H9 (cell line): ENCODE measurements around the gene FAM228B. TPM values are rescaled to one million over a fixed set of nuclear protein-coding genes. Genes with fewer than 3 reads are reported as not detected.

Experiments
- DNase-seq: peaks from one replicate; pipeline ENCODE4 v3.0.0-alpha.2; 2017
- H2AFZ ChIP-seq: one replicate; pipeline ENCODE4 v1.6.1; 2013; ENCODE audit warnings: mild to moderate bottlenecking, low read length, control low read depth, moderate library complexity
- H2AK5ac ChIP-seq: 2 replicates; pipeline ENCODE4 v1.6.1; 2013; ENCODE audit warnings: low read length, control low read depth, mixed read lengths; ENCODE audit not compliant: insufficient read length
- H2BK120ac ChIP-seq: one replicate; pipeline ENCODE4 v1.6.1; 2013; ENCODE audit warnings: low read depth, mild to moderate bottlenecking, low read length, control low read depth, inconsistent platforms; ENCODE audit not compliant: poor library complexity, severe bottlenecking
- H2BK12ac ChIP-seq: 2 replicates; pipeline ENCODE4 v1.6.1; 2013; ENCODE audit warnings: low read length, control low read depth, mixed read lengths, low read depth; ENCODE audit not compliant: insufficient read length
- H2BK15ac ChIP-seq: 2 replicates; pipeline ENCODE4 v1.6.1; 2013; ENCODE audit warnings: low read depth, low read length, control low read depth
- H2BK20ac ChIP-seq: one replicate; pipeline ENCODE4 v1.6.1; 2013; ENCODE audit warnings: low read depth, mild to moderate bottlenecking, low read length, control low read depth, inconsistent platforms; ENCODE audit not compliant: poor library complexity, severe bottlenecking
- H2BK5ac ChIP-seq: 2 replicates; pipeline ENCODE4 v1.6.1; 2013; ENCODE audit warnings: low read length, control low read depth, mixed read lengths; ENCODE audit not compliant: insufficient read length
- H3K14ac ChIP-seq: 2 replicates; pipeline ENCODE4 v1.6.1; 2013; ENCODE audit warnings: low read length, control low read depth; ENCODE audit not compliant: insufficient read depth
- H3K18ac ChIP-seq: 2 replicates; pipeline ENCODE4 v1.6.1; 2013; ENCODE audit warnings: low read depth, mild to moderate bottlenecking, mixed read lengths, low read length, control low read depth; ENCODE audit not compliant: insufficient read length
- H3K23ac ChIP-seq: 2 replicates; pipeline ENCODE4 v1.6.1; 2013; ENCODE audit warnings: low read length, control low read depth, mixed read lengths, low read depth; ENCODE audit not compliant: insufficient read length
- H3K23me2 ChIP-seq: 2 replicates; pipeline ENCODE4 v1.6.1; 2013; ENCODE audit warnings: low read depth, mild to moderate bottlenecking, mixed read lengths, low read length, control low read depth; ENCODE audit not compliant: insufficient read length, poor library complexity, severe bottlenecking
- H3K27ac ChIP-seq: 2 replicates; pipeline ENCODE4 v1.5.1; 2013; ENCODE audit warnings: low read length, control low read depth, mixed read lengths, low read depth; ENCODE audit not compliant: insufficient read length
- H3K27me3 ChIP-seq: 2 replicates; pipeline ENCODE4 v1.6.1; 2013; ENCODE audit warnings: low read length, control low read depth, inconsistent platforms; ENCODE audit not compliant: insufficient read depth
- H3K4ac ChIP-seq: 2 replicates; pipeline ENCODE4 v1.6.1; 2013; ENCODE audit warnings: low read depth, mild to moderate bottlenecking, control low read depth, inconsistent platforms, low read length, moderate library complexity
- H3K4me1 ChIP-seq: 2 replicates; pipeline ENCODE4 v1.6.1; 2013; ENCODE audit warnings: low read length, control low read depth, inconsistent platforms; ENCODE audit not compliant: insufficient read depth
- H3K4me2 ChIP-seq: 2 replicates; pipeline ENCODE4 v1.6.1; 2013; ENCODE audit warnings: low read length, control low read depth, mixed read lengths; ENCODE audit not compliant: insufficient read length, insufficient read depth
- H3K56ac ChIP-seq: 2 replicates; pipeline ENCODE4 v1.6.1; 2013; ENCODE audit warnings: low read depth, mild to moderate bottlenecking, mixed read lengths, low read length, control low read depth; ENCODE audit not compliant: insufficient read length
- H3K79me1 ChIP-seq: 2 replicates; pipeline ENCODE4 v1.6.1; 2013; ENCODE audit warnings: low read depth, mild to moderate bottlenecking, moderate library complexity, low read length, control low read depth, inconsistent platforms; ENCODE audit not compliant: insufficient read depth, poor library complexity, severe bottlenecking
- H3K79me2 ChIP-seq: 2 replicates; pipeline ENCODE4 v1.6.1; 2013; ENCODE audit warnings: low read length, control low read depth, inconsistent platforms; ENCODE audit not compliant: insufficient read depth
- H3K9ac ChIP-seq: 2 replicates; pipeline ENCODE4 v1.6.1; 2013; ENCODE audit warnings: low read length, control low read depth, mixed read lengths; ENCODE audit not compliant: insufficient read length; ENCODE audit errors: extremely low read depth
- H3K9me3 ChIP-seq: one replicate; pipeline ENCODE4 v1.6.1; 2013; ENCODE audit warnings: low read depth, low read length, inconsistent platforms; ENCODE audit not compliant: control insufficient read depth
- H3T11ph ChIP-seq: one replicate; pipeline ENCODE4 v1.6.1; 2013; ENCODE audit warnings: mild to moderate bottlenecking, low read length, control low read depth, inconsistent platforms
- H4K20me1 ChIP-seq: one replicate; pipeline ENCODE4 v1.6.1; 2013; ENCODE audit not compliant: control insufficient read depth, insufficient read length, insufficient read depth
- H4K5ac ChIP-seq: 2 replicates; pipeline ENCODE4 v1.6.1; 2013; ENCODE audit warnings: low read depth, mild to moderate bottlenecking, mixed read lengths, low read length, control low read depth; ENCODE audit not compliant: insufficient read length
- H4K8ac ChIP-seq: replicated peaks from 2 replicates; pipeline ENCODE4 v1.6.1; 2013; ENCODE audit warnings: low read length, control low read depth, mixed read lengths, low read depth; ENCODE audit not compliant: insufficient read length
- H4K91ac ChIP-seq: 2 replicates; pipeline ENCODE4 v1.6.1; 2013; ENCODE audit warnings: low read depth, mild to moderate bottlenecking, moderate library complexity, mixed read lengths, low read length, control low read depth; ENCODE audit not compliant: insufficient read length
- H3K27ac Mint-ChIP-seq, 3 experiments: 2 replicates in 2 of 3; 3 replicates in 1 of 3; pipeline ENCODE4 v1.8.0; 2020 to 2021; ENCODE audit warnings: mixed read lengths in 3 of 3, mild to moderate bottlenecking in 1 of 3, moderate library complexity in 1 of 3
- H3K27me3 Mint-ChIP-seq: 2 replicates; pipeline ENCODE4 v1.8.0; 2021; ENCODE audit warnings: low read depth, mild to moderate bottlenecking, moderate library complexity, mixed read lengths
- H3K36me3 Mint-ChIP-seq, 3 experiments: 2 replicates in 2 of 3; 3 replicates in 1 of 3; pipeline ENCODE4 v1.8.0; 2020 to 2021; ENCODE audit warnings: low read depth in 3 of 3, mixed read lengths in 3 of 3; ENCODE audit not compliant: insufficient read depth in 1 of 3
- H3K4me1 Mint-ChIP-seq, 2 experiments: 2 replicates each; pipeline ENCODE4 v1.8.0; 2020; ENCODE audit warnings: mixed read lengths in 2 of 2
- H3K4me3 Mint-ChIP-seq, 2 experiments: 2 replicates in 1 of 2; 3 replicates in 1 of 2; pipeline ENCODE4 v1.8.0; 2020 to 2021; ENCODE audit warnings: mild to moderate bottlenecking in 2 of 2, mixed read lengths in 2 of 2, moderate library complexity in 1 of 2
- H3K9me3 Mint-ChIP-seq, 2 experiments: 2 replicates in 1 of 2; 3 replicates in 1 of 2; pipeline ENCODE4 v1.8.0; 2020; ENCODE audit warnings: mild to moderate bottlenecking in 2 of 2, mixed read lengths in 2 of 2, moderate library complexity in 1 of 2
- CTCF ChIP-seq: fragments of 200-600 bp; sonication (generic); conservative IDR thresholded peaks from 3 replicates; pipeline ENCODE4 v1.8.0; 2021; ENCODE audit warnings: antibody characterized with exemption, mild to moderate bottlenecking
- WGBS: extraction: QIAGEN DNeasy Blood & Tissue Kit; methylation state at CpG from one replicate; pipeline ENCODE4 v1.1.7; 2013; ENCODE audit warnings: missing lambda C conversion rate, low lambda C conversion rate, mixed read lengths; ENCODE audit not compliant: insufficient read length; ENCODE audit errors: extremely low coverage; 5-methylcytosine and 5-hydroxymethylcytosine counted together
- total RNA-seq: library from RNA; stranded (reverse); gene quantifications from 2 replicates; pipeline ENCODE4 v1.2.1, GENCODE V29; 2021

Gene FAM228B
- total RNA-seq, 1 experiment from 2014 or later, result 6.5 TPM

- H3K56ac ChIP-seq, result no peak overlapping the region
- no peak overlapping the region for H3K27ac ChIP-seq
- no peak overlapping the region for H2AK5ac ChIP-seq
- H3K79me1 ChIP-seq, result no peaks in the 10 kb centered on the region
- H3T11ph ChIP-seq, result no peak overlapping the region
- H4K20me1 ChIP-seq, result no peaks in the 10 kb centered on the region
- H3K14ac ChIP-seq, result no peak overlapping the region; the same call in 1 of the 2 replicates
- no CpG with 5 or more reads among the region's 9 CpGs for WGBS
- H3K23ac ChIP-seq, result no peak overlapping the region
- no peak overlapping the region for H2BK120ac ChIP-seq
- H3K4me1 ChIP-seq, result no peaks in the 10 kb centered on the region
- Mint-ChIP-seq H3K4me3 (no peak overlapping the region), H3K27ac (no peak overlapping the region), H3K9me3 (peaks cover 0 to 3% of the 10 kb centered on the region in 2 experiments; a peak in 2 of 5 replicates), H3K4me1 (peaks cover 0 to 2% of the 10 kb centered on the region in 2 experiments; a peak in 2 of 4 replicates), H3K36me3 (no peaks in the 10 kb centered on the region), H3K27me3 (peaks cover 15% of the 10 kb centered on the region)
- no peak overlapping the region for H3K9ac ChIP-seq
- no peak overlapping the region for H2BK20ac ChIP-seq
- no peaks in the 10 kb centered on the region for H3K79me2 ChIP-seq
- H2AFZ ChIP-seq, result no peak overlapping the region
- TF ChIP-seq CTCF, result no peak
- H2BK15ac ChIP-seq, result no peak overlapping the region
- H4K91ac ChIP-seq, result no peak overlapping the region
- DNase-seq, result no peak
- no peak overlapping the region for H4K8ac ChIP-seq
- H2BK5ac ChIP-seq, result no peak overlapping the region
- no peak overlapping the region for H2BK12ac ChIP-seq
- H3K4ac ChIP-seq, result no peak overlapping the region
- H3K27me3 ChIP-seq, result no peaks in the 10 kb centered on the region
- H3K9me3 ChIP-seq, result no peaks in the 10 kb centered on the region
- no peak overlapping the region for H3K18ac ChIP-seq
- no peaks in the 10 kb centered on the region for H3K23me2 ChIP-seq
- no peak overlapping the region for H3K4me2 ChIP-seq
- H4K5ac ChIP-seq, result no peak overlapping the region
Measured at GRCh38 chr2:24190503-24190902, 67.2 kb downstream of the FAM228B start.
